HCT116 (cell line): ENCODE results near the gene ANKS1A. TPM values are rescaled to one million over a fixed set of nuclear protein-coding genes. Genes with fewer than 3 reads are reported as not detected.

Experiments used
- ATAC-seq: fragments of 200-7000 bp; cut with Tn5 transposase; 2 replicates; pipeline ENCODE4 v1.9.1; 2020; ENCODE audit warnings: mild to moderate bottlenecking, moderate library complexity
- BruUV-seq: library from RNA; stranded (reverse); fragments of 400-500 nt; replicated peaks from 2 replicates; lab custom pipeline; 2021; lab: Mats Ljungman, UMichigan
- CTCF ChIA-PET: fragments of 300-600 bp; sonication (Branson Sonifier 250); formaldehyde crosslinking; loops from one replicate; lab custom pipeline; 2021; ENCODE audit warnings: antibody characterized with exemption; lab: Charles Lee
- POLR2A ChIA-PET: fragments of 300-600, 350-600 bp; sonication (Branson Sonifier 250); formaldehyde crosslinking; loops from one replicate; lab custom pipeline; 2021; ENCODE audit warnings: antibody characterized with exemption; lab: Charles Lee
- RAD21 ChIA-PET, 2 experiments: fragments of 300-600 bp; sonication (Branson Sonifier 250); formaldehyde crosslinking; loops; one replicate each; lab custom pipeline; 2023; ENCODE audit warnings: low total read pairs in 2 of 2; ENCODE audit not compliant: uncharacterized antibody in 2 of 2, unreplicated experiment in 2 of 2, low non-redundant PET in 1 of 2; lab: Charles Lee
- DNase-seq: peaks from one replicate; pipeline ENCODE4 v3.0.0-alpha.2; 2010; ENCODE audit warnings: low read depth, low spot score
- H2AFZ ChIP-seq: fragments of 200-600 bp; shearing (Covaris generic), sonication (generic); 2 replicates; pipeline ENCODE4 v1.6.1; 2017; ENCODE audit warnings: low read depth, mixed run types, mixed read lengths, antibody characterized with exemption, low read length; ENCODE audit not compliant: poor library complexity, severe bottlenecking
- H3K27ac ChIP-seq: 2 replicates; pipeline ENCODE4 v1.5.1; 2012; ENCODE audit warnings: low read depth, low read length
- H3K27me3 ChIP-seq: fragments of 200-600 bp; sonication (generic); 2 replicates; pipeline ENCODE4 v1.6.1; 2016; ENCODE audit warnings: mixed run types, low read length, mixed read lengths; ENCODE audit not compliant: insufficient read depth
- H3K36me3 ChIP-seq, 2 experiments: fragments of 200-500 bp in 1 of 2; fragments of 200-600 bp in 1 of 2; sonication (Bioruptor generic) in 1 of 2; sonication (generic) in 1 of 2; 2 replicates each; pipeline versions ENCODE4 v1.5.1 to v1.6.1; 2014 to 2016; ENCODE audit warnings: low read length in 2 of 2, inconsistent platforms in 1 of 2, mixed read lengths in 1 of 2, mixed run types in 1 of 2; ENCODE audit not compliant: insufficient read depth in 2 of 2, control insufficient read depth in 1 of 2
- H3K4me1 ChIP-seq, 2 experiments: fragments of 200-600 bp in 1 of 2; sonication (generic) in 1 of 2; 2 replicates each; pipeline versions ENCODE4 v1.5.1 to v1.6.1; 2012 to 2017; ENCODE audit warnings: low read length in 2 of 2, inconsistent platforms in 1 of 2, mild to moderate bottlenecking in 1 of 2, mixed read lengths in 1 of 2, mixed run types in 1 of 2, moderate library complexity in 1 of 2; ENCODE audit not compliant: insufficient read depth in 2 of 2, control insufficient read depth in 1 of 2
- H3K4me2 ChIP-seq: fragments of 200-600 bp; sonication (generic); 2 replicates; pipeline ENCODE4 v1.6.1; 2017; ENCODE audit warnings: mixed run types, low read length, mixed read lengths
- H3K4me3 ChIP-seq, 2 experiments: fragments of 200-600 bp in 1 of 2; sonication (generic) in 1 of 2; replicated peaks in 1 of 2; 2 replicates each; pipeline ENCODE4 v1.5.1; 2011 to 2016; ENCODE audit warnings: low read length in 2 of 2, control low read depth in 1 of 2, low read depth in 1 of 2, mild to moderate bottlenecking in 1 of 2, mixed read lengths in 1 of 2, mixed run types in 1 of 2
- H3K79me2 ChIP-seq: fragments of 200-600 bp; sonication (generic); 2 replicates; pipeline ENCODE4 v1.6.1; 2017; ENCODE audit warnings: mild to moderate bottlenecking, mixed run types, low read length, moderate library complexity, mixed read lengths; ENCODE audit not compliant: insufficient read depth
- H3K9ac ChIP-seq: fragments of 200-600 bp; sonication (generic); 2 replicates; pipeline ENCODE4 v1.6.1; 2016; ENCODE audit warnings: low read length, mixed read lengths
- H3K9me2 ChIP-seq: fragments of 200-600 bp; sonication (generic), shearing (Covaris generic); 2 replicates; pipeline ENCODE4 v1.6.1; 2017; ENCODE audit warnings: mixed run types, mild to moderate bottlenecking, moderate library complexity; ENCODE audit not compliant: insufficient read depth
- H3K9me3 ChIP-seq, 2 experiments: fragments of 200-500 bp in 1 of 2; fragments of 200-600 bp in 1 of 2; sonication (Bioruptor generic) in 1 of 2; sonication (generic) in 1 of 2; 2 replicates each; pipeline ENCODE4 v1.6.1; 2014 to 2017; ENCODE audit warnings: low read length in 2 of 2, mixed read lengths in 2 of 2, inconsistent platforms in 1 of 2, low read depth in 1 of 2, mild to moderate bottlenecking in 1 of 2, mixed run types in 1 of 2, moderate library complexity in 1 of 2; ENCODE audit not compliant: control insufficient read depth in 1 of 2, insufficient read depth in 1 of 2
- H4K20me1 ChIP-seq: fragments of 200-600 bp; sonication (generic), shearing (Covaris generic); 2 replicates; pipeline ENCODE4 v1.6.1; 2017; ENCODE audit warnings: mixed run types, mild to moderate bottlenecking, moderate library complexity; ENCODE audit not compliant: insufficient read depth
- CBX3 ChIP-seq: IDR thresholded peaks from 2 replicates; pipeline ENCODE4 v1.6.1; 2012; ENCODE audit warnings: low read depth
- CEBPB ChIP-seq: IDR thresholded peaks from 2 replicates; pipeline ENCODE4 v1.6.1; 2012; ENCODE audit warnings: low read depth
- ELF1 ChIP-seq: IDR thresholded peaks from 2 replicates; pipeline ENCODE4 v1.6.1; 2012; ENCODE audit warnings: low read depth, borderline replicate concordance
- EZH2 ChIP-seq: fragments of 200-600 bp; sonication (generic); IDR thresholded peaks from 2 replicates; pipeline ENCODE4 v1.6.1; 2017; ENCODE audit warnings: antibody characterized with exemption, mixed run types
- FOSL1 ChIP-seq: IDR thresholded peaks from 2 replicates; pipeline ENCODE4 v1.6.1; 2012; ENCODE audit warnings: low read depth
- JUND ChIP-seq: IDR thresholded peaks from 2 replicates; pipeline ENCODE4 v1.6.1; 2012
- POLR2AphosphoS5 ChIP-seq: IDR thresholded peaks from 2 replicates; pipeline ENCODE4 v1.6.1; 2011; ENCODE audit warnings: mild to moderate bottlenecking, low read depth, low read length, moderate library complexity
- SIN3A ChIP-seq: IDR thresholded peaks from 2 replicates; pipeline ENCODE4 v1.6.1; 2012; ENCODE audit warnings: low read depth
- SRF ChIP-seq: IDR thresholded peaks from 2 replicates; pipeline ENCODE4 v1.6.1; 2012; ENCODE audit warnings: low read depth
- TCF7L2 ChIP-seq: IDR thresholded peaks from 2 replicates; pipeline ENCODE4 v1.7.0; 2011; ENCODE audit warnings: borderline replicate concordance, inconsistent platforms; ENCODE audit not compliant: insufficient read depth, insufficient read length; ENCODE audit errors: extremely low read depth
- YY1 ChIP-seq: IDR thresholded peaks from 2 replicates; pipeline ENCODE4 v1.6.1; 2011; ENCODE audit warnings: low read length, low read depth, moderate library complexity, mild to moderate bottlenecking; ENCODE audit not compliant: insufficient replicate concordance; ENCODE audit errors: extremely low read depth
- ZNF274 ChIP-seq: fragments of 200-500 bp; sonication (Bioruptor generic); IDR thresholded peaks from 2 replicates; pipeline ENCODE4 v1.6.1; 2014; ENCODE audit warnings: mild to moderate bottlenecking, low read depth, low read length, inconsistent platforms
- intact Hi-C: fragments of 100-400 bp; cut with micrococcal nuclease; formaldehyde crosslinking; loops from 2 replicates; pipeline ENCODE4 v1.10.0; 2022
- total RNA-seq: library from RNA; stranded (reverse); gene quantifications from one replicate; pipeline ENCODE4 v1.2.1, GENCODE V29; 2021; ENCODE audit not compliant: unreplicated experiment
- TF ChIP-seq, protein P1 (sequence below): IDR thresholded peaks from 2 replicates; pipeline ENCODE4 v1.6.1; 2012
- TF ChIP-seq, protein P2 (sequence below): IDR thresholded peaks from 2 replicates; pipeline ENCODE4 v1.6.1; 2012

Gene ANKS1A
- total RNA-seq, 1 experiment from 2014 or later = 20.6 TPM

DNA sequence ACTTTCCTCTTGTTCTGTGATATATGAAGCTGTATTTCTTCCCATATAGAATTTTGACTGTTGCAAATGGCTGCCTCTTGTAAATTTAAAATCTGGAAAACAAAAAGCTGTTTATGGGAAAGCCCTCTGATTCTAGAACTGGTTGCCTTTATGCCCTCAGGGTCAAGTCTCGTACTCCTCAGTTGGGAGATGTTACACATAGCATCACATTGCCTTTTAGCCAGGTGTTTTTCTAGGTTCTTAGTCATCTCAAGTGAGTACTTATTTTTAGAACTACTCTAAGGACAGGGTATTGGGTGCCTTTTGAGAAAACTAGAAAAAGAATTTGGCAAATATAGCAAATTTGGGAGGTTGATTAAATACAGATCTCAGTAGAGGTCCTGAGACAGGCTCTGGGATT is 58.5 kb downstream of the ANKS1A start:
- TF ChIP-seq POLR2AphosphoS5 (no peak), SIN3A (no peak), ZNF274 (no peak), YY1 (no peak), JUND (no peak), FOSL1 (no peak), CEBPB (no peak), TCF7L2 (no peak), EZH2 (no peak), SRF (no peak), ELF1 (no peak), CBX3 (no peak)
- TF ChIP-seq, protein P1, sequence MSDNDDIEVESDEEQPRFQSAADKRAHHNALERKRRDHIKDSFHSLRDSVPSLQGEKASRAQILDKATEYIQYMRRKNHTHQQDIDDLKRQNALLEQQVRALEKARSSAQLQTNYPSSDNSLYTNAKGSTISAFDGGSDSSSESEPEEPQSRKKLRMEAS = no peak
- TF ChIP-seq, protein P2, sequence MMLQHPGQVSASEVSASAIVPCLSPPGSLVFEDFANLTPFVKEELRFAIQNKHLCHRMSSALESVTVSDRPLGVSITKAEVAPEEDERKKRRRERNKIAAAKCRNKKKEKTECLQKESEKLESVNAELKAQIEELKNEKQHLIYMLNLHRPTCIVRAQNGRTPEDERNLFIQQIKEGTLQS = no peak
- H4K20me1 ChIP-seq = no peaks in the 10 kb centered on the region
- H3K4me1 ChIP-seq = no peaks in the 10 kb centered on the region
- H3K4me3 ChIP-seq = no peak overlapping the region
- H3K36me3 ChIP-seq = no peaks in the 10 kb centered on the region
- no peaks in the 10 kb centered on the region for H3K27me3 ChIP-seq
- no TSS peak for BruUV-seq
- POLR2A ChIA-PET = no interaction called here
- H2AFZ ChIP-seq = no peak overlapping the region
- H3K4me2 ChIP-seq = no peak overlapping the region
- H3K9me3 ChIP-seq = no peaks in the 10 kb centered on the region
- ATAC-seq (no peak), DNase-seq (no peak)
- CTCF ChIA-PET = no interaction called here
- RAD21 ChIA-PET = no interaction called here
- H3K9me2 ChIP-seq = no peaks in the 10 kb centered on the region
- no peak overlapping the region for H3K9ac ChIP-seq
- peaks cover 24% of the 10 kb centered on the region for H3K79me2 ChIP-seq
- no peak overlapping the region for H3K27ac ChIP-seq
- intact Hi-C loops = no loop called here
